Measurements from ENCODE around the gene ESAM.

Gene ESAM

DNA sequence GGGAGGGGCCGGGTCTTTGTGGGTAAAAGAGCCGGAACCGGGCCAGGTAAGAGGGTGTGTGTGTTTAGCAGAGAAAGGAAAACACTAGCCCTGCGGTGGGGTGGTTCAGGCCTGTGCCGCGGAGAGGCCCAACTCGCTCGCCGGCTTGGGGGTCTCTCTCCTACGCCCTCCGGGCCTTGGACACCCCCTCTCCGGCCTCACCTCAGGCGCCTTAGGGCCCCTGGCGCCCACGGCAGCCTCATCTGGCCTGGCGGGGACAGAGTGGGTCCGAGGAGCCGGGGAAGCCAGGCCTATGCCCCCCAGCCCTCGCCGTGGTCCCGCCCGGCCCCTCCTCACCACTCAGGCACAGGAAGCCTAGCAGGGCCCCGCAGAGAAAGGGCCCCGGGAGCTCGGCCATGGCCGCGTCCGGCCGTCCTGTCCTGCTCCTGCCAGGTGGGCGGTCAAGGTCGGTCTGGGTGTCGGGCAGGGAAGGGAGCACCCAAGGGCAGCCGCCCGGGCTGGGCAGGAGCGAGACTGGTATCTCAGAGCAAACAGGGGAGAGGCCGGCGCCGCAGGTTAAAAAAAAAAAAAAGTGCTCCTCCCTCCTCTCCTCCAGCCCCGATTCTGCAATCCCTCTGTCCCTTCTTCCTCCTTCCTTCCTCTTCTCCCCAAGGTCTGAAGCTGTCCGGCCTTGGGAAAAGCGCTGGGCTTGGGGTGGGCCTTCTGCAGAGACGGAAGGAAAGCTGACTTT is 10.2 kb downstream of the ESAM start, which contains the start of gene VSIG2:
VSIG2 (minus strand) TSS at position 515 of the 730 bp plus-strand sequence; CDS start at position 397, 118 bp downstream.
- DNase-seq, result no peak

DNA sequence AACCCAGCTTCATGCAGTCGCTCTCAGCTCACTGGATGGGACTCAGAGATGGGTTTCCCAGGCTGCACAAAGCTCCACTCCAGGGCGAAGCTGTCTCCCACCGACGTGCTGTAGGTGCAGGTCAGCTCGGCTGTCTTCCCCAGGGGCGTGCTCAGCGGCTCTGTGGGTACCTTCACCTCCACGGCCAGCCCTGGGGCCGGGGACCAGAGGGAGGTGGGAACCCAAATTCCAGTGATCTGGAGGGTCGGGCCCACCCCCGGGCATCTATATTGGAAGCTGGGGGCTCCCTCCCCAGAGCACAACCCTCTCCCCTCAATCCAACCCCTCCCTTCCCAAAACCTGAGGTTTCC is 10.7 kb downstream of the ESAM start:
- no peak for DNase-seq

DNA sequence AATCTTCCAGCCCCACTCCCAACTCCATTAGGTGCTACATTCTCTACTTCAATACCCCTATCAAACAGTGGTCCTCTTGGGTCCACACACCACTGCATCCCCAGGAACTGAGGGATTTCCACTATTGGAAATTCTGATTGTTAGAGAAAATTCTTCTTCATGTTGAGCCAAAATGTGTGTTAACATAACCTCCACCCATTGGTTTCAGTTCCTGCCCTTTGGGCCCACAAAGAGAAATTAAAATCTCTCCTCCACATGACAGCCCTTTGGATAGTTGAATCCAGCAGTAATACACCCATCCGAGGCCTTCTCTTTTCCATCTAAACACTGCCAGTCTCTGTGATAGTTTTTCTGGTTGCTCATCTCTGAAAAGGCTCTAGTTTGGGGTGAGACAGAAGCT is 12.2 kb downstream of the ESAM start:
- DNase-seq, result no peak

DNA sequence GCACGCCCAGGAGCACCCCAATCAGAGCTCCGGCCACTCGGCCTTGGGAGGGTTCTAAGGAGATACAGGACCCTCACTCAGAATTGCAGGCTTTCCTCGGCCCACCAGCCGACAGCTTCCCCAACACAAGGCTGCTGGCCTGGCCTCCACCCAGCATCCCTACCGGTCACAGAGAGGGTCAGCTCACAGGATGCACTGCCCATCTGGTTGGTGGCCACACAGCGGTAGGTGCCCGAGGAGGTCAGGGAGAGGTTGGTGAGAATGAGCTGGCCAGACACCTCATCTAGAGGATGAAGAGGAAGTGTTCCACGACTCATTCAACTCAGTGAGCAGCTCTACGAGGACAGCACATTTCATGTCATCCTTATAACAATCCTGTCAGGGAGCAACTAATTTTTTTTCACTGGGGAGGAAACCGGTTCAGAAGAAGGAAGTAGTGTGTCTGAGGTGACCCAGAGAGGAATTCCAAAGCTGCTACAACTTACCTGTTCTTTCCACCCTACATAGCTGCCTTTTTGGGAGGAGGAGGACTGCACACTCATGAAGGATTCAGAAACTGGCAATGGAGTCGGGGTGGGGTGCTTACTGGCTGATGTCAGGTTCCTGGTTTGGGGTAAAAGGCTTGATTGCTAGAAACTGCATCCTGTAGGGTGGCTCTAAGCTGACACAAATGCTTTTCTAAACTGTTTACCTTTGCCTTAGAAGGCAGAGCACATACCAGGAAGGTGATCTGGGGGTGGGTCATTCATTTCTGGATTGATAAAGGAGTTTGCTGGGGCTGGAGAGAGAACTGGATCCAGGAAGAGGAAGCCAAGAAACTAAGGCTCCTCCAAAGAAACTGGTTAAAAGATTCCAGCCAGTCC is 13.4 kb downstream of the ESAM start:
- DNase-seq, result no peak

DNA sequence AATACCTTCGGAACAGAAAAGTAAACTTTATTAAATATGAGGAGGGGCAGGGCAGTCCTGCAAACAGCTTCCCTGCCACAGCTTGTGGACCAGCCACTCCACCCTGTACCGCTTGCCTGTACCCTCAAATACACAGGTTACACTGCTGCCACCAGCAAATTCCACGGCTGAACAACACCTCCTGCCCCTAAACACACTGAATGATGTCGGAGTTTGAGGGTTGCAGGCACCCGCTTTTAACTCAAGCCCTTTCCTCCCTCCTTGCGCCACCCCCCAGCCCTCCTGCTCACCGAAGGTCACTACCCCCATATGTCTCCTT is 14.0 kb downstream of the ESAM start:
- no peak for DNase-seq

DNA sequence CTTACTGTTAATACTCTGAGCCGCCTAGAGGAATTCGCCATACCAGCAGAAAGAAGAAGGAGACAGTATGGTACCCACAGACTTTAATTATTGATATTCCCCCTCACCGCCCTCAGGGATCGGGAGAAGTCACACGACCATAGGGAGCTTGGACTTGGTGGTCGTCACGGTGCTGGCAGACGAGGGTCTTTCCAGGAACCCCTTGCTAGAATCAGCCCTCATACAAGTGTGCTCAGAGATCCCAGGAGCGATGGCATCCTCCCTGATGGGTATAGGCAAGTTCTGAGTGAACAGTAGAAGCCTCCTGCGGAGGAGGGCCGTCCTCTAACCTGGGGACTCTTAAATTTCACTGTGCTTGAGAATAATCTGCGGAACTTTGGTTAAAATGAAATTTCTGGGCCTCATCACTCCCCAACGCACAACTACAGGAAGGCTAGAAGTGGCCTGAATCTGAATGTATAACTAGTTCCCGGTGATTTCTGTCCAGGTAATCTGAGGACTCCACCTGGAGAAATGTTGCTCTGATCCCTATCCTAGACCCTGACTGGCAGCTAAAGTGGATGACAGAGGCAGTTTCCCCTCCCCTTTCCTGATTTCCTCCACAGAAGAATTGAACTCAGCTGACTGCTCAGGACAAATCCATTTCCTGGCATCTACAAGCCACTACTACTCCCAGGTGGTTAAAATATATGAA is 14.5 kb downstream of the ESAM start:
- DNase-seq, result no peak

DNA sequence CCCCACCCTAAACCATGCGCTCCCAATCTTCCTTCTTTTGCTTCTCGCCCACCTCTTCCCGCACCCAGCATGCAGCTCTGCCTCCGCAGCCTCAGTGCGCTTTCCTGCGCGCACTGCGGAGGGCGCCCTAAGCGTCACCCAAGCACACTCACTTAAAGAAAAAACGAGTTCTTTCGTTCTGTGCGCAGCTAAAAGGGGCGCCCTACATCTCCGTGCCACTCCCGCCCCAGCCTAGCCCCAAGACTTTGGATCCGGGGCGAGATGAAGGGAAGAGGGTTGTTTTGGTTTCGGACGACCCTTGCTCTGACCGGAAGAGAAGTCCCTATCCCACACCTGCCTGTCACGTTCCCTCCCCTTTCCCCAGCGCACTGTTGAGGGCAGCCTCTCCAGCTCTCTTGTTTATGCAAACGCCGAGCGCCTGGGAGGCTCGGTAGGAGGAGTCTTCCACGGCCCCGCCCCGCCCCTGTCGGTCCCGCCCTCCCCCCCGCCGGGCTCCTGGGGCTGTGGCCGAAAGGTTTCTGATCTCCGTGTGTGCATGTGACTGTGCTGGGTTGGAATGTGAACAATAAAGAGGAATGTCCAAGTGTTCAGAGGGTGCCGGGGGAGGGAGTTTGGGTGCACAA is 15.4 kb downstream of the ESAM start:
- peak; percentile 90 for DNase-seq

DNA sequence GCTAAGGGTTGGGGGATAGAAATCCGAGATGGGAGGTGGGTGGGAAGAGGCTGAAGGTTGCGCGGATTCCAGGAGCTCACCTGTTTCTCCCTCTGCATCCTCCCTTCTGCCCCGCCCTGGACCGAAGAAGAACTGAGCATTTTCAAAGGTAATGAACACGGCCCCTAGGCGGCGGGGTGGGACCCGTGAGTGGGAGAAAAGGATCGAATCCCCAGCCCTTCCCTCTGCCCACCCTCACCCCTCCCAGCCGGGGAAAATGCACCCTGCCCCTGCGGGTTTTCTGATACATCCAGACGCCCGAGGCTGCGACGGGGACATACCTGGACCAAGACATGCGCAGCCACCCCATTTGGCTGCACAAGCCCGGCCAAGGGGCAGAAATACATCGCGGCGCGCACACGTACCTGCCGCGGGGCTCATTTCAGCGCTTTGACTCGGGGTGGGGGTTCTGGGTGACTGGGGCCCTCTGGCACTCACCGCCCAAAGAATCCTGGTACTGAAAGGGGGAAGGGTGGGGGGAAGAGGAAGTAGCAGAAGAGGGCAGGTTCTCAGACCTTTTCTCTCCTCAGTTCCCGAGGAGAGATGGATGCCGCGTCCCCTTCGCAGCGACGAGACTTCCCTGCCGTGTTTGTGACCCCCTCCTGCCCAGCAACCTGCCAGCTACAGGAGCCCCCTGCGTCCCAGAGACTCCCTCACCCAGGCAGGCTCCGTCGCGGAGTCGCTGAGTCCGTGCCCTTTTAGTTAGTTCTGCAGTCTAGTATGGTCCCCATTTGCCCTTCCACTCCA is 16.1 kb downstream of the ESAM start:
- DNase-seq, result peak; percentile 72

DNA sequence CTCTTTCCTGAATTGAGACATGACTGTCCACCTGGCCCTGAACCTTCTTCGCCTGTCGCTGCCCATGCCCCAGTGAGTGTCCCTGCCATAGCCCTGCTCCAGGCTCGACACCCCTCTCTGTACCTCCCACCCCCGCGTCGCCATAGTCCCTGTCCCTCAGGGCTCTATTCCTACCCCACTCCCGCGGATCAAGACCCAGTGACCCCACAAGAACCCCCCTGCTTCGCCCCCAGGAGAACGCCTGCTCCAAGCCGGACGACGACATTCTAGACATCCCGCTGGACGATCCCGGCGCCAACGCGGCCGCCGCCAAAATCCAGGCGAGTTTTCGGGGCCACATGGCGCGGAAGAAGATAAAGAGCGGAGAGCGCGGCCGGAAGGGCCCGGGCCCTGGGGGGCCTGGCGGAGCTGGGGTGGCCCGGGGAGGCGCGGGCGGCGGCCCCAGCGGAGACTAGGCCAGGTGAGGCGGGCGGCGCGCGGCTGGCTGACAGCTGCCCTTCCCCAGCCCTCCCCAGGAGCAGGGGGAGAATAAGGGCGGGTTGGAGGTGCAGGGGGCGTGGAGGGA is 16.7 kb downstream of the ESAM start:
- no peak for DNase-seq

DNA sequence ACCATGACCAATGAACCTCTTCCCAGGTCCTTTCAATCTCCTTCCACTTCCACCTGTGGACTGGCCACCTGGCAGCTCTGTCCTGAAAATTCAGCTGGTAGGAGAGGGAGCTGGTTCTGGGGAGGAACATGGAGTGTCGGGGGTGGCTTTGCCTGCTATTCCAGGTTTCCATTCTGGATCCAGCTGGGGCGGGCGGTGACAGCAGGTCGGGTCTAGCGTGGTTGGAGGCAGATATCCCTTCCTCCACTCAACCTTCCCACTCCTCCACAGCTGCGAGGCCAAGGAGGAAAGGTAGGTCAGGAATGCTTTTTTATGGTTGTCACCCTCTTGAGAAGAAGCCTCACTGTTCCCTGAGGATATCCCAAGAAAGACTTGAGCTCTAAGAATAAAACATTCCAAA is 19.0 kb downstream of the ESAM start:
- DNase-seq, result no peak

DNA sequence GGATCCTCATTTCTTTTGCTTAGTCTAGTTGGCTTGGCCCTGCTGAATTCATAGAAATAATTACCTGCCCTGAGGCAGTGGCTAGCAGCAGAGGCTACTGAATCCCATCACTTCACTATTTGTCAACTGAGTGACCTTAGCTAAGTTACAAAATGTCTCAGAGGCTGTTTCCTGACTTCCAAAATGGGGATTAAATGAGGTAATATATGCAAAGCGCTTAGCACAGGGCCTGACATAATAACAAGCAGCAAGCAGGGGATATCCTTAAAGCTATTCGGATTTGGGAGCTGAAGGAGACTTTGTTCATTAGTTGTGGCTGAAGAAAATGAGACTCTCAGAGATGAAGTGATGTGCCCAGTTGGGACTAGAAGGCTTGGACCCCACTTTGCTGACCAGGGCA is 19.5 kb downstream of the ESAM start:
- DNase-seq, result no peak

DNA sequence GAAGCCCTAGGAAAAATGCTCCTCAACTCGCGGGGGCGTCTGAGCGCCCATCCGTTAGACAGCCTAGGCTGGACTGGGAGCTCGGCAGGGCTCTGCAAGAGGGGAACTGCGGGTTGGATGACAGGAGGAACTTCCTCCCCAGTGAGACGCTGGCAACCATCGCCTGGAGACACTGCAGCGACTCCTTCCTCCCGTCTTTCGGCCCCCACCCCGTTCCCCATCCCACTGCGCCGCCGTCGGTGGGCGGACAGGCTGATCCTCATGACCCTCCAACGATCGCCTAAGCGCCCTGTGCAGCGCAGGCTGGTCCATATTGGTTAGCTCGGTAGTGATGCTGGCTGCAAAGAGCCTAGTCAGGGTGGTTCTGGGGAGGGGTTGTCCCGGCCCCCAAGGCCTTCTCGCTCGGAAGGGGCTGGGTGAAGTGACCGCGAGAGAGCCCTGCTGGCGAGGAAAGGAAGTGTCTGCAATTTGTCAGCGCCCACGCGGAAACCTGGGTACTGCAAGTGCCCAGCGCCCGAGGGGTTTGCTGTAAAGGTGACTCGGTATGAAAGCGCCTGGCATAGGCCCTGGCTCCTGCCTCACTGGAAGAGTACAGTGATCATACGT is 21.7 kb downstream of the ESAM start:
- DNase-seq, result peak; percentile 83

DNA sequence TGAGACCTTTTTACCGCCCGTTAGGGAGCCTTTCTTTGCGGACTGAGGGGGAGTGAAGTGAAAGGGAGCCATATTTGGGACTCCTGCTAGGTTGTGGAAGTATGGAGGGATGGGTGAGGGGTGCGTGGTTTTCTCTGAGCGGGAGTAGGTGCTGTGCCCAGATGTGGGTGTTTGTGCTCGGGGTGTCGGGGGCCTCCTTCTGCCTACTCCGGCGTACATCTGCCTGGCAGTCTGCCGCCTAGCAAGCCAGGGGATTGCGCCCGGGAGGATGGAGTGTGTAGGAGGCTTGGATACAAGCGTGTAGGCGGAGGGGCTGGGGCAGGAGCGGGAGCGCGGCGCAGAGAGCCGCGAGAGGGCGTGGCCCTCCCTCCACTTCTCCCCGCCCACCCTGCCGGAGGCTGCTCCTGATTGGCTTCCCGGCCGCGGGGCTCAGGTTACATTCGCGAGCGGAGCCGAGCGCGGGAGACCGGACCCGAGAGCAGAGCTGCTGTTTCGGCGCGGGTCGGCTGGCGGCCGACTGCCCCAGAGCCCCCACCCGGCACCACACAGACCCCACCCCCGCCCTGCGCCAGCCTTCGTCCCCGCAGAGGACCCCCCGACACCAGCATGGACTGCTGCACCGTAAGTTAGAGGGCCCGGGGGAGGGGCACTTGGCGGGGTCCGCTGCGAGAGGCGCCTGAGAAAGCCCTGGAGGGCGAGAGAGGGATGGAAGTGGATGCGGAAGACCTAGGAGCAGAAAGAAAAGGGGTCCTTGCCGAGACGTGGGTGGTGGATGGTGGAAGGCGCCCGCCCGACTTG is 22.4 kb downstream of the ESAM start, which contains the start of gene NRGN:
NRGN (plus strand) TSS at position 464 of the 798 bp plus-strand sequence; CDS start at position 607, 143 bp downstream.
- peak; percentile 93 for DNase-seq

DNA sequence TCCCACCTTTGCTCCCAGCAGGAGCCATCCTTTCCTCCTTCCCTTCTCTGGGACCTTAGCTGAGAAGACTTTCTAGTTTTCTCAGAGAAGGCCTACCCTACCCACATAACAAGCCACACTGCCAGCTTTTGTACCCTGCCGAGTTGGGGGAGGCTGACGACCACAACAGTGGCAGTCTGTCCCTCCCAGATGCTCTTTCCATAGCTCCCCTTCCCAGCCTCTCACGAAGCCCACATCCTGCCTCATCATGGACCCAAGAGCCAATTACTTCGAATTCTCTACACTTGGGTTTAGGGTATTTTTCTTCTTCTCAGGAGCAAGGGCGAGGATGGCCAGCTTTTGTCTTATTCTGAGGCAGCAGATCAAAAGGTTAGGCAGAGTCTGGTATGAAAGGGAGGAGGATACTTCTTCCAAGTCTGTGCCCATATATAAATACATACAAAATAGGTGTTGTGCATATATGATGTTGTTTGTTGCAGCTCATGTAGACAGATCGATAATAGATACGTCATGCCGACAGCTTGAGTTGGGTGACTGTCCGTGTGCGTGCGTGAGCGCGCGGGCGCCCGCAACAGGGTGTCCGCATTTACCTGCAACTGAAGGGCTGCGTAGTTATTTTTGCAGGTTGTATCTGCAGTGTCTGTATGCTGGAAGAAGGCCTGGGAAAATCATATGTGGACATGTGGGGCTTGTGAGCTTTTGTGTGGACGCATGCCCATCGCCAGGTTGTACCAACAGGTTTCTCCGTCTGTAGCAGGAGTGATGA is 23.2 kb downstream of the ESAM start:
- no peak for DNase-seq

DNA sequence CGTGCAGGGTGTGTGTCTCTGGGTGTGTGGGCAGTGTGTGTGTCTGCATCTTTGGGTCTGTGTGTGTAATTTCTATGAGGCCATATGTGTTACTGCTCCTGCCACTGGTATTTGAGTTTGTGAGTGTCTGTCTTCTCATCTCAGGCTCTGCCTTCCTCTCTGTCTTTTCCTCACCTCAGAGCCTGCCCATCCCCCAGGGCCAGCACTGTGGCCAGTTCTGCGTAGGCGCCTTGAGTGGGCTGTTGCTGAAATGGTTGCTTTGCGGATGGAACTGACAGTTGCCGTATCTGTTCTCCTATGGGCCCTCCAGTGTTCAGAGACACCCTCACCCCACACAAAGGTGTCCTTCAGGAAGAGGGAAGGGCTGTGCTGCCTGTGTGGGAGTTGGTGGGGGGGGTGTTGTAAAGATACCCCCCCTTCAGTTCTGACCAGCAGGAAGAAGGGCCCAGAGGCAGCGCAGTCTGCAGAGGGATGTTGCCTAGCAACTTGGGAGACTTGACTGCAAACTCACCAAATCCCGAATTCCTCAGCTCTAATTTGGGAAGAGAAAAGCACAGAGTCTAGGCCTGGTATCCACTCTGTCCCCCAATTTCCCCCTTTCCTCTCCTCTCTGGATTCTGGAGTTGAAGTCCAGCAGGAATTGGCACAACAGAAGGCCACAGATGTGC is 24.3 kb downstream of the ESAM start:
- no peak for DNase-seq

DNA sequence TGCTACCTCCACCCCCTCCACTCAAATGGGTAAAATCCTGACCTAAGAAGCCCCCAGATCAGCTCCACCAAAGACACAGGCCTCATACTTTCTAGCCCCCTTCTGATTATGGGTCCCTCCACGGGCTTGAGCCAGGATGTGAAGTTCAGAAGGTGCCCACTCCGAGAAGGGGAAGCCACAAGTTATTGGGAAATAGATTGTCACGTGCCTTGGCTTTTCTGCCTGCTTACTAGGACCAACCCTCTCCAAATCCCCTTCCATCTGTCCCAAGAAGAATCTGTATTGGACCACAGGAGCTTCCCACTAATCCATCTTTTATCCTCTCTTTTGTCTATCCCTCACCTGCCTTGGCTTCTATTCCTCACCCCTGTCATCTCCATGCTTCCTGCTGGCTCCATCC is 25.4 kb downstream of the ESAM start:
- DNase-seq, result no peak

DNA sequence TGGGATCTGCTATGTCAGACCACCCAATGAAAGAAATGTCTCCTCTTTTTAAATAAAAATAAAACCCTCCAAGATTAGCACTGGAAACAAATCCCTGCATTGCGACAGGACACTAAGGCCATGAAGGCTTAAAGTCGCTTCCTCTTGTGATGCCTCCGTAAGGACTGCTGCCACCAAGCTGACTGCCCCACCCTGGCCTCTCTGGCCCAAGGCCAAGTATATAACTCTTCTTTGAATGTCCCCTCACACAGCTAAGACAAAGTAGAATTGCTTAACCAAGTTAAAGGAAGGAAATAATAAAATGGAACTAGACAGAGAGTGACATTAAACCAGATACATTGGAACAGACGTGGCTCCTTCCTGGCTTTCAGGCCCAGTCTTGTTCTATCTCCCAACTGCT is 29.9 kb downstream of the ESAM start:
- no peak for DNase-seq

DNA sequence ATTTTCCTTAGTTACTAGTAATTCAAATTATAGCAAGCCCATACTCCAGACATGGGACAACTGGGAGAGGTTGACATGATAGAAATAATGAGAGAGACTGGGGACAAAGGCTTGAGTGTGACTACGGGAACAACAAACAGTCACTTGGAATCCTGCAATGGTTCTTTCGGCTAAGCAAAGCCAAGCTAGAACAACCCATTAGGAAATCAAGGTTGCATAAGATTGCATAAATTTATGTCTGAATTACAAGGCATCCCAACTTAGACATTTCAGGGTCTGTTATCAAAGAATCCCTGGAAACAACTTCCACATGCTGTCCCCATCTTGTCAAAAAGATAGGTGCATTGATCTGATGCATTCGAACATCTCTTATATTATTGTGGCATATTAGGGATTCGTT is 32.5 kb downstream of the ESAM start:
- no peak for DNase-seq

DNA sequence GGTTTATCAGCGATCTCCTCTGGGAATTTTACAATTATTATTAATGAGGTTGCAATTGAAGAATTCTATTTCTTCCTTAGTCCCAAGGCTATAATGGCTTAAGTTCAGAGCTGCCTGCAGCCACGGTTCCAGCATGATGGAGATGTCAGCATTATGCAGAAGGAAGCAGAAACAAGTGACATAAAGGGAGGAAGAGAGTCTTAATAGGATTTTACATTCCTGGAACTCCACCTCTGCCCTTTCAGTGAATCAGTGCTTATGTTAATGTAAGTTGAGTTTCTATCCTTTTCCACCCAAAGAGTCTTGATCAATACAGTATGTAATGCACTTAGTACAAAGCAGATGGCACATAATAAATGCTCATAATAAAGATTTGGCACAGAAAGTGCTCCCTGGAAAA is 34.0 kb downstream of the ESAM start:
- DNase-seq, result no peak

Measured in activated effector memory CD4-positive, alpha-beta T cell treated with anti-CD3 and anti-CD28 coated beads, Interleukin-2, amount 50 U/mL, for 16 hours (primary cell).